Activated T-helper 1 cell treated with anti-CD3 and anti-CD28 coated beads, Interleukin-12 subunit alpha, Interleukin-12 subunit beta, Interleukin-2, Interleukin-4 antibody, amounts not matched to agents 30 ng/mL and 10 ng/mL and 1 ng/mL, durations not matched to agents 14 hours and 24 hours and 36 hours (primary cell): ENCODE results near the gene KIRREL3. TPM values are rescaled to one million over a fixed set of nuclear protein-coding genes. Genes with fewer than 3 reads are reported as not detected.

Source experiments
- DNase-seq: peaks from one replicate; pipeline ENCODE4 v3.0.0; 2021; ENCODE audit warnings: low spot score
- H3K27ac Mint-ChIP-seq: one replicate; pipeline ENCODE4 v1.8.0; 2021; ENCODE audit warnings: mild to moderate bottlenecking, mixed read lengths
- H3K27me3 Mint-ChIP-seq: one replicate; pipeline ENCODE4 v1.8.0; 2022; ENCODE audit warnings: mild to moderate bottlenecking, moderate library complexity, mixed read lengths; ENCODE audit not compliant: insufficient read depth
- H3K36me3 Mint-ChIP-seq: one replicate; pipeline ENCODE4 v1.8.0; 2021; ENCODE audit warnings: low read depth, mixed read lengths
- H3K4me1 Mint-ChIP-seq: one replicate; pipeline ENCODE4 v1.8.0; 2021; ENCODE audit warnings: low read depth, mixed read lengths
- H3K4me3 Mint-ChIP-seq: one replicate; pipeline ENCODE4 v1.8.0; 2021; ENCODE audit warnings: mild to moderate bottlenecking, moderate library complexity, mixed read lengths
- H3K9me3 Mint-ChIP-seq: one replicate; pipeline ENCODE4 v1.8.0; 2021; ENCODE audit warnings: mixed read lengths
- intact Hi-C: fragments of 100-400 bp; cut with micrococcal nuclease; formaldehyde crosslinking; loops from one replicate; pipeline ENCODE4 v1.15.1; 2024
- total RNA-seq: library from RNA; stranded (reverse); gene quantifications from 2 replicates; pipeline ENCODE4 v1.2.3, GENCODE V29; 2022

KIRREL3 gene
- total RNA-seq, 1 donor from 2014 or later = not detected

GRCh38 chr11:126753990-126754389 is 246.6 kb downstream of the KIRREL3 start:
- Mint-ChIP-seq H3K4me1 (no peaks in the 10 kb centered on the region), H3K36me3 (no peaks in the 10 kb centered on the region), H3K9me3 (no peaks in the 10 kb centered on the region), H3K4me3 (no peak overlapping the region), H3K27me3 (peaks cover 3% of the 10 kb centered on the region), H3K27ac (no peak overlapping the region)
- DNase-seq = no peak
- intact Hi-C loops = no loop called here

DNA sequence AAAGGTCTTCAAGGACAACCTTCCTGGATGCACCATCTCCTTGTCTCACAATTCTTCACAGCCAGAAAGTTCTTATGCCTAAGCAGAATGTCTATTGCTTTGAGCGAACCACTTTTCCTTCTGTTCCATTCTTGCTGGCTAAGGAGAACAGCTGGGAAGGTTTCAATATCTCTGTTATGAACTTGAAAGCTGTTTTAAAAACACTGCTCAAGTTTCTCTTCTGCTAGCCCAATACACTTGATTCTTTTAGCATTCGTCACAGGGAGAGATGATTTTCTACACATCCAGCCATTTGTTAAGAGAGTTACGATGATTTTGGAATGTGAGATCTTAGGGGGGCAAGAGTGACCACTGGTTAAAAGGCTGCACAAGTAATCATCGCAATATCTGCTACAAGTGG is 249.3 kb downstream of the KIRREL3 start:
- H3K4me3 Mint-ChIP-seq = no peak overlapping the region
- no peak overlapping the region for H3K27ac Mint-ChIP-seq
- no peaks in the 10 kb centered on the region for H3K36me3 Mint-ChIP-seq
- no peaks in the 10 kb centered on the region for H3K4me1 Mint-ChIP-seq
- DNase-seq = no peak
- H3K9me3 Mint-ChIP-seq = no peaks in the 10 kb centered on the region
- intact Hi-C loops = no loop called here
- H3K27me3 Mint-ChIP-seq = peaks cover 3% of the 10 kb centered on the region

DNA sequence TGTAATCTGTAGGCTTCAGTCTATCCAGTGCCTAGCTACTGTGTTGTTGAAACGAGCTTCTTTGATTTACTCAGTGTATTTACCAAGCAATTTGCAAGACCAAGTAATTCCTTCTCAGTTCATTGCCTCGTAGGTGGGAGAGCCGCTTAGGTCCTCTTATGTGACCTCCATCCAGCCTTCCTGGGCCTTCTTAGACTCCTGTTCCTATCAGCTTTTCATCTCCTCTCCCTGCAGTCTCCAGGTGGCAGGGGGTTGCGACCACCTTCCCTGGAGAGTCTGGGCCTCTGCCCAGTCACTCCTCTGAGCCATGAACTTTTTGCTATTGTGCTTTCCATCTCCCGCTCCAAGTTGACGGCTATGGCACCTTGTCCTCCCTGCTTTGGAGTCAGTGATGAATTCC is 251.8 kb downstream of the KIRREL3 start:
- no peak for DNase-seq
- Mint-ChIP-seq H3K27ac (no peak overlapping the region), H3K9me3 (no peaks in the 10 kb centered on the region), H3K36me3 (no peaks in the 10 kb centered on the region), H3K4me3 (no peak overlapping the region), H3K27me3 (peaks cover 3% of the 10 kb centered on the region), H3K4me1 (no peaks in the 10 kb centered on the region)
- intact Hi-C loops = no loop called here

- Mint-ChIP-seq H3K36me3 (no peaks in the 10 kb centered on the region), H3K4me3 (no peak overlapping the region), H3K27ac (no peak overlapping the region), H3K27me3 (peaks cover 3% of the 10 kb centered on the region), H3K9me3 (no peaks in the 10 kb centered on the region), H3K4me1 (no peaks in the 10 kb centered on the region)
- no peak for DNase-seq
- intact Hi-C loops = no loop called here
These were observed 252.3 kb downstream of the KIRREL3 start for GRCh38 chr11:126748100-126748791.

DNA sequence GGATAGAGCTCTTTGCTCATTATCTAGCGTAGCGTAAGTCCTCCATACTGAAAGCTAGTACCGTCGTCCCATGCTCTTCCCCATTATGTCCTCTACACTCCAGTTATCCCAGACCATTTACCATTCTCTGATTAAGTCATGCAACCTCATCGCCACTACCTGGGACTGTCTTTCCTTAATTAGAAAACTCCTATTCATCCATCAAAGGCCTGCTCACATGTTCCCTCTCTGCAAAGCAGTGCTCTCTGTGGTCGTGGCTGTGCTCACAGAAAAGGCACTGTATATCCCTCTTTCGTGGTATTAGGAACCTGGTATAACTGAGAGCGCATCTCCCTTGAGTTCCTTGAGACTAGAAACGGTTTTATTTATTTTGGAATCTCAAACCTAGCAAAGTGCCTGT is 253.3 kb downstream of the KIRREL3 start:
- no peak for DNase-seq
- Mint-ChIP-seq H3K36me3 (no peaks in the 10 kb centered on the region), H3K4me1 (no peaks in the 10 kb centered on the region), H3K27me3 (no peaks in the 10 kb centered on the region), H3K9me3 (no peaks in the 10 kb centered on the region), H3K4me3 (no peak overlapping the region), H3K27ac (no peak overlapping the region)
- intact Hi-C loops = no loop called here

GRCh38 chr11:126746443-126746842 is 254.1 kb downstream of the KIRREL3 start:
- no peak overlapping the region for H3K4me3 Mint-ChIP-seq
- intact Hi-C loops = no loop called here
- H3K27me3 Mint-ChIP-seq = peaks cover 2% of the 10 kb centered on the region
- H3K9me3 Mint-ChIP-seq = no peaks in the 10 kb centered on the region
- no peaks in the 10 kb centered on the region for H3K36me3 Mint-ChIP-seq
- no peak overlapping the region for H3K27ac Mint-ChIP-seq
- no peak for DNase-seq
- H3K4me1 Mint-ChIP-seq = no peaks in the 10 kb centered on the region

GRCh38 chr11:126744699-126745098 is 255.9 kb downstream of the KIRREL3 start:
- intact Hi-C loops = no loop called here
- H3K4me1 Mint-ChIP-seq = no peaks in the 10 kb centered on the region
- no peak overlapping the region for H3K4me3 Mint-ChIP-seq
- H3K9me3 Mint-ChIP-seq = no peaks in the 10 kb centered on the region
- no peaks in the 10 kb centered on the region for H3K36me3 Mint-ChIP-seq
- DNase-seq = no peak
- H3K27me3 Mint-ChIP-seq = peaks cover 7% of the 10 kb centered on the region
- no peak overlapping the region for H3K27ac Mint-ChIP-seq

DNA sequence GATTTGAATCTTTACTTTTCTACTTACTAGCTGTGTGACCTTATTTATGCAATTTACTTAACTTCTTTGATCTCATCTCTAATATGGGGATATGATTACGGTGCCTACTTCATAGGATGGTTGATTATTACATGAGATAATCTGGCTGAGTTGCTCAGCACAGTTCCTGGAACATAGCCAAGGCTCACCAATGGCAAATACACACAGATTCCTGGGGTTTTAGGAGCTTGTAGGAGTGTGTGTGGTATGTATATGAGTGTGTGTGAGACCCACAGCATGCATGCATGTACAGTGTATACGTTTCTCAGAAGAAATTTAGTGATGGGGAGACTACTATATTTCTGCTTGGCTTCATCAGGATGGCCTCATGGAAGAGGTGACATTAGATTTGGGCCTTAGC is 256.9 kb downstream of the KIRREL3 start:
- H3K9me3 Mint-ChIP-seq = no peaks in the 10 kb centered on the region
- intact Hi-C loops = no loop called here
- no peaks in the 10 kb centered on the region for H3K36me3 Mint-ChIP-seq
- H3K27me3 Mint-ChIP-seq = peaks cover 7% of the 10 kb centered on the region
- H3K27ac Mint-ChIP-seq = no peak overlapping the region
- H3K4me1 Mint-ChIP-seq = no peaks in the 10 kb centered on the region
- no peak for DNase-seq
- H3K4me3 Mint-ChIP-seq = no peak overlapping the region

- Mint-ChIP-seq H3K4me1 (no peaks in the 10 kb centered on the region), H3K36me3 (no peaks in the 10 kb centered on the region), H3K27ac (no peak overlapping the region), H3K9me3 (no peaks in the 10 kb centered on the region), H3K27me3 (peaks cover 7% of the 10 kb centered on the region), H3K4me3 (no peak overlapping the region)
- intact Hi-C loops = no loop called here
- no peak for DNase-seq
These were observed 258.0 kb downstream of the KIRREL3 start for GRCh38 chr11:126742582-126742981.

GRCh38 chr11:126740846-126741245 is 259.7 kb downstream of the KIRREL3 start:
- no peaks in the 10 kb centered on the region for H3K4me1 Mint-ChIP-seq
- no peak overlapping the region for H3K4me3 Mint-ChIP-seq
- intact Hi-C loops = no loop called here
- H3K36me3 Mint-ChIP-seq = no peaks in the 10 kb centered on the region
- no peak overlapping the region for H3K27ac Mint-ChIP-seq
- peaks cover 7% of the 10 kb centered on the region for H3K27me3 Mint-ChIP-seq
- DNase-seq = no peak
- H3K9me3 Mint-ChIP-seq = no peaks in the 10 kb centered on the region

DNA sequence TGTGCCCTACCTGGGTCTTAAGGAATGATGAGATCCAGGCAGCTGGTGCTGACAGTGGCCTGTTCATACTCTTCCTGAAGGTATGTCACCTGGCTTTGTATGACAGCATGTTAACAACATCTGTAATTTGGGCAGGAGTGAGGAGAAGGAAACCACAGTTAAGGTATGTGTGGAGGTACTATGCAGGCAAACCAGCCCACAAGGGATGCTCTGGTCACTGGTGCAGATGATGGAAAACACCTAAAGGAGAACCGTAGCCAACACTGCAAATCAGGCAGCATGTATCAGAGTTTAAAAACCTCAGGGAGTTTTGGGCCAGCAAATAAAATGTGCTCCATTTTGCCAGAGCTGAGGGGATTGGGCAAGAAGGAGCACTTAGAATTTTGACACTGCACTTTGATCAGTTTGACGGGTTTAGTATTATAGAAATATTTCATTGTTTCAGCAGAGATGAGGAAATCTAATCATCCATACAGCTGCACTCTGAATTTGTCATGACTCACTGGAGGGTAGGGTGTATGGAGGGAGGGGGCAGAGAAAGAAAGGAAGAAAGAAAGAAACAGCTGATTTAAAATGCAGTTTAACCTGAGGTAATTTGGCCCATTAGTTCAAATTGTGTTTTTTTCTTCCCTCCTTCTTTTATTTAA is 260.9 kb downstream of the KIRREL3 start:
- H3K4me3 Mint-ChIP-seq = no peak overlapping the region
- peaks cover 7% of the 10 kb centered on the region for H3K27me3 Mint-ChIP-seq
- no peaks in the 10 kb centered on the region for H3K9me3 Mint-ChIP-seq
- H3K27ac Mint-ChIP-seq = no peak overlapping the region
- no peak for DNase-seq
- no peaks in the 10 kb centered on the region for H3K36me3 Mint-ChIP-seq
- H3K4me1 Mint-ChIP-seq = no peaks in the 10 kb centered on the region
- intact Hi-C loops = no loop called here

- no peak overlapping the region for H3K4me3 Mint-ChIP-seq
- peaks cover 7% of the 10 kb centered on the region for H3K27me3 Mint-ChIP-seq
- no peaks in the 10 kb centered on the region for H3K4me1 Mint-ChIP-seq
- intact Hi-C loops = no loop called here
- no peaks in the 10 kb centered on the region for H3K36me3 Mint-ChIP-seq
- no peak overlapping the region for H3K27ac Mint-ChIP-seq
- H3K9me3 Mint-ChIP-seq = no peaks in the 10 kb centered on the region
- no peak for DNase-seq
These were observed 262.1 kb downstream of the KIRREL3 start for GRCh38 chr11:126738295-126739031.
